Measurements from ENCODE around the gene ZDHHC16.
A peak's percentile ranks its signal among the peaks of the same experiment; 100 is the strongest.
"Not testable (repeated sequence)": the region's sequence is repeated elsewhere in the genome, so short reads cannot be mapped to it uniquely, and the experiment has no call there.

The ZDHHC16 gene

GRCh38 chr10:97416565-97416964, 29.4 kb upstream of the ZDHHC16 start:
- H3K4me3 Mint-ChIP-seq: peak overlapping the region in 1 of 2 donors; percentile 14
- no peaks in the 10 kb centered on the region for H3K9me3 Mint-ChIP-seq
- DNase-seq: no peak
- ATAC-seq (replicated peaks): no peak
- H3K36me3 Mint-ChIP-seq (ENCODE audit: insufficient read depth): peaks cover 10% of the 10 kb centered on the region
- peaks cover 36 to 39% of the 10 kb centered on the region in 2 donors for H3K4me1 Mint-ChIP-seq (ENCODE audit: low read depth in 2 of 2)
- peak overlapping the region in 1 of 2 donors; percentile 93 for H3K27ac Mint-ChIP-seq
- no peaks in the 10 kb centered on the region for H3K27me3 Mint-ChIP-seq

- not testable (repeated sequence) for H3K4me3 Mint-ChIP-seq
Observed at GRCh38 chr10:97423757-97424098, 22.2 kb upstream of the ZDHHC16 start.

GRCh38 chr10:97425964-97426775, 19.8 kb upstream of the ZDHHC16 start, which contains the start of gene PGAM1:
TSS of gene PGAM1 (plus strand) at chr10:97426191. CDS start at chr10:97426308, 117 bp downstream.
- Mint-ChIP-seq H3K27me3 (no peaks in the 10 kb centered on the region), H3K4me3 (peak within 1 kb of the TSS; percentile 87 to 93), H3K36me3 (ENCODE audit: insufficient read depth) (peaks cover 45% of the 10 kb centered on the region), H3K4me1 (ENCODE audit: low read depth in 2 of 2) (peaks cover 27 to 28% of the 10 kb centered on the region in 2 donors), H3K27ac (peak within 1 kb of the TSS; percentile 93 to 98), H3K9me3 (no peaks in the 10 kb centered on the region)
- peak; percentile 85 for ATAC-seq (replicated peaks)
- peak; percentile 89 to 95 (median 91) for DNase-seq

More at GRCh38 chr10:97423757-97424098, 22.2 kb upstream of the ZDHHC16 start:
- H3K27ac Mint-ChIP-seq; H3K27me3 Mint-ChIP-seq; ATAC-seq (replicated peaks); H3K9me3 Mint-ChIP-seq; DNase-seq: not testable (repeated sequence)
- Mint-ChIP-seq H3K36me3 (ENCODE audit: insufficient read depth) (peaks cover 26% of the 10 kb centered on the region), H3K4me1 (ENCODE audit: low read depth in 2 of 2) (peaks cover 29% of the 10 kb centered on the region in 2 donors)

GRCh38 chr10:97426776-97427570, 19.0 kb upstream of the ZDHHC16 start:
- ATAC-seq (replicated peaks) (no peak), DNase-seq (no peak)
- H3K9me3 Mint-ChIP-seq: no peaks in the 10 kb centered on the region
- no peaks in the 10 kb centered on the region for H3K27me3 Mint-ChIP-seq
- H3K36me3 Mint-ChIP-seq (ENCODE audit: insufficient read depth): peaks cover 52% of the 10 kb centered on the region
- H3K4me3 Mint-ChIP-seq: peak overlapping the region; percentile 87 to 93
- peak overlapping the region; percentile 93 to 98 for H3K27ac Mint-ChIP-seq
- peaks cover 27 to 28% of the 10 kb centered on the region in 2 donors for H3K4me1 Mint-ChIP-seq (ENCODE audit: low read depth in 2 of 2)

GRCh38 chr10:97427571-97428179, 18.3 kb upstream of the ZDHHC16 start:
- peak overlapping the region; percentile 87 to 93 for H3K4me3 Mint-ChIP-seq
- peak overlapping the region; percentile 77 to 93 for H3K27ac Mint-ChIP-seq
- ATAC-seq (replicated peaks) (no peak), DNase-seq (no peak)
- peaks cover 27 to 28% of the 10 kb centered on the region in 2 donors for H3K4me1 Mint-ChIP-seq (ENCODE audit: low read depth in 2 of 2)
- peaks cover 54% of the 10 kb centered on the region for H3K36me3 Mint-ChIP-seq (ENCODE audit: insufficient read depth)
- H3K27me3 Mint-ChIP-seq: no peaks in the 10 kb centered on the region
- no peaks in the 10 kb centered on the region for H3K9me3 Mint-ChIP-seq

GRCh38 chr10:97428572-97428981, 17.4 kb upstream of the ZDHHC16 start:
- H3K36me3 Mint-ChIP-seq (ENCODE audit: insufficient read depth): peaks cover 59% of the 10 kb centered on the region
- H3K9me3 Mint-ChIP-seq: no peaks in the 10 kb centered on the region
- H3K4me1 Mint-ChIP-seq (ENCODE audit: low read depth in 2 of 2): peaks cover 22 to 25% of the 10 kb centered on the region in 2 donors
- H3K27ac Mint-ChIP-seq: peak overlapping the region; percentile 77 to 93
- DNase-seq: no peak
- no peak for ATAC-seq (replicated peaks)
- peak overlapping the region; percentile 87 to 93 for H3K4me3 Mint-ChIP-seq
- H3K27me3 Mint-ChIP-seq: no peaks in the 10 kb centered on the region

GRCh38 chr10:97434055-97434454, 11.9 kb upstream of the ZDHHC16 start:
- no peak overlapping the region for H3K4me3 Mint-ChIP-seq
- peaks cover 5 to 6% of the 10 kb centered on the region in 2 donors for H3K4me1 Mint-ChIP-seq (ENCODE audit: low read depth in 2 of 2)
- peak overlapping the region in 1 of 2 donors; percentile 36 for H3K27ac Mint-ChIP-seq
- peaks cover 82% of the 10 kb centered on the region for H3K36me3 Mint-ChIP-seq (ENCODE audit: insufficient read depth)
- no peak for DNase-seq
- H3K27me3 Mint-ChIP-seq: no peaks in the 10 kb centered on the region
- H3K9me3 Mint-ChIP-seq: no peaks in the 10 kb centered on the region
- ATAC-seq (replicated peaks): no peak

GRCh38 chr10:97434557-97434956, 11.4 kb upstream of the ZDHHC16 start:
- no peak overlapping the region for H3K4me3 Mint-ChIP-seq
- peaks cover 0 to 3% of the 10 kb centered on the region in 2 donors for H3K4me1 Mint-ChIP-seq (ENCODE audit: low read depth in 2 of 2)
- no peak for DNase-seq
- H3K27ac Mint-ChIP-seq: peak overlapping the region in 1 of 2 donors; percentile 36
- no peak for ATAC-seq (replicated peaks)
- H3K27me3 Mint-ChIP-seq: no peaks in the 10 kb centered on the region
- no peaks in the 10 kb centered on the region for H3K9me3 Mint-ChIP-seq
- H3K36me3 Mint-ChIP-seq (ENCODE audit: insufficient read depth): peaks cover 81% of the 10 kb centered on the region

GRCh38 chr10:97435211-97435610, 10.8 kb upstream of the ZDHHC16 start:
- ATAC-seq (replicated peaks): no peak
- DNase-seq: no peak
- Mint-ChIP-seq H3K4me3 (no peak overlapping the region), H3K27ac (peak overlapping the region in 1 of 2 donors; percentile 44), H3K27me3 (no peaks in the 10 kb centered on the region), H3K9me3 (no peaks in the 10 kb centered on the region), H3K36me3 (ENCODE audit: insufficient read depth) (peaks cover 81% of the 10 kb centered on the region), H3K4me1 (ENCODE audit: low read depth in 2 of 2) (no peaks in the 10 kb centered on the region)

GRCh38 chr10:97442277-97442676, 3.7 kb upstream of the ZDHHC16 start:
- DNase-seq (no peak), ATAC-seq (replicated peaks) (no peak)
- no peak overlapping the region for H3K27ac Mint-ChIP-seq
- peaks cover 20 to 21% of the 10 kb centered on the region in 2 donors for H3K4me1 Mint-ChIP-seq (ENCODE audit: low read depth in 2 of 2)
- H3K4me3 Mint-ChIP-seq: no peak overlapping the region
- no peaks in the 10 kb centered on the region for H3K9me3 Mint-ChIP-seq
- peaks cover 55% of the 10 kb centered on the region for H3K36me3 Mint-ChIP-seq (ENCODE audit: insufficient read depth)
- H3K27me3 Mint-ChIP-seq: no peaks in the 10 kb centered on the region

- Mint-ChIP-seq H3K4me1 (ENCODE audit: low read depth in 2 of 2) (peaks cover 25 to 29% of the 10 kb centered on the region in 2 donors), H3K9me3 (no peaks in the 10 kb centered on the region), H3K27ac (peak overlapping the region; percentile 95 to 96)
Observed at GRCh38 chr10:97444212-97444611, 1.8 kb upstream of the ZDHHC16 start.

GRCh38 chr10:97445357-97445721, 636 bp upstream of the ZDHHC16 start:
- DNase-seq: no peak
- ATAC-seq (replicated peaks): no peak
- Mint-ChIP-seq H3K4me3 (peak overlapping the region; percentile 99 to 100), H3K9me3 (no peaks in the 10 kb centered on the region), H3K27me3 (no peaks in the 10 kb centered on the region), H3K36me3 (ENCODE audit: insufficient read depth) (peaks cover 27% of the 10 kb centered on the region), H3K4me1 (ENCODE audit: low read depth in 2 of 2) (peaks cover 26 to 32% of the 10 kb centered on the region in 2 donors), H3K27ac (peak overlapping the region; percentile 95 to 96)

More at GRCh38 chr10:97444212-97444611, 1.8 kb upstream of the ZDHHC16 start:
- Mint-ChIP-seq H3K27me3 (no peaks in the 10 kb centered on the region), H3K4me3 (peak overlapping the region in 1 of 2 donors; percentile 99), H3K36me3 (ENCODE audit: insufficient read depth) (peaks cover 37% of the 10 kb centered on the region)
- DNase-seq: no peak
- no peak for ATAC-seq (replicated peaks)

GRCh38 chr10:97450828-97451227, 4.9 kb downstream of the ZDHHC16 start:
- ATAC-seq (replicated peaks): no peak
- Mint-ChIP-seq H3K4me1 (ENCODE audit: low read depth in 2 of 2) (peaks cover 17 to 23% of the 10 kb centered on the region in 2 donors), H3K4me3 (no peak overlapping the region), H3K27ac (peak overlapping the region in 1 of 2 donors; percentile 57), H3K36me3 (ENCODE audit: insufficient read depth) (peaks cover 11% of the 10 kb centered on the region), H3K27me3 (no peaks in the 10 kb centered on the region), H3K9me3 (no peaks in the 10 kb centered on the region)
- no peak for DNase-seq
